Natural killer cell (primary cell): Measurements from ENCODE around the gene ATP2B2. TPM values are rescaled to one million over a fixed set of nuclear protein-coding genes. Genes with fewer than 3 reads are reported as not detected.

Experiments
- ATAC-seq, 3 donors: fragments of 150-1000 bp in 2 of 3; fragments of 200-7000 bp in 1 of 3; cut with Tn5 transposase; 1 replicate in 1 of 3; 2 replicates in 2 of 3; pipeline ENCODE4 v1.10.0; 2021; ENCODE audit warnings: mild to moderate bottlenecking in 2 of 3, moderate library complexity in 2 of 3
- DNase-seq, 2 donors: peaks; one replicate each; pipeline versions ENCODE4 v3.0.0 to v3.0.0-alpha.2; 2013 to 2021; ENCODE audit warnings: mixed read lengths in 1 of 2
- H3K27ac ChIP-seq: one replicate; pipeline ENCODE4 v1.5.1; 2013; ENCODE audit warnings: mild to moderate bottlenecking, low read length
- H3K27me3 ChIP-seq: one replicate; pipeline ENCODE4 v1.6.1; 2013; ENCODE audit warnings: low read length; ENCODE audit not compliant: control insufficient read depth, insufficient read depth
- H3K36me3 ChIP-seq: one replicate; pipeline ENCODE4 v1.6.1; 2013; ENCODE audit warnings: low read length; ENCODE audit not compliant: control insufficient read depth, insufficient read depth
- H3K4me1 ChIP-seq: one replicate; pipeline ENCODE4 v1.6.1; 2013; ENCODE audit warnings: low read length; ENCODE audit not compliant: control insufficient read depth, insufficient read depth
- H3K4me3 ChIP-seq: one replicate; pipeline ENCODE4 v1.5.1; 2013; ENCODE audit warnings: low read length
- H3K9me3 ChIP-seq: one replicate; pipeline ENCODE4 v1.6.1; 2013; ENCODE audit warnings: low read length; ENCODE audit not compliant: control insufficient read depth, insufficient read depth
- H3K27ac Mint-ChIP-seq, 2 donors: one replicate each; pipeline ENCODE4 v1.8.0; 2022; ENCODE audit warnings: mild to moderate bottlenecking in 2 of 2, mixed read lengths in 2 of 2, moderate library complexity in 1 of 2
- H3K27me3 Mint-ChIP-seq, 2 donors: one replicate each; pipeline ENCODE4 v1.8.0; 2022; ENCODE audit warnings: low read depth in 2 of 2, mixed read lengths in 2 of 2
- H3K36me3 Mint-ChIP-seq: one replicate; pipeline ENCODE4 v1.8.0; 2022; ENCODE audit warnings: mixed read lengths
- H3K4me1 Mint-ChIP-seq, 2 donors: one replicate each; pipeline ENCODE4 v1.8.0; 2022; ENCODE audit warnings: mixed read lengths in 2 of 2
- H3K4me3 Mint-ChIP-seq: one replicate; pipeline ENCODE4 v1.8.0; 2022; ENCODE audit warnings: mild to moderate bottlenecking, moderate library complexity, mixed read lengths
- H3K9me3 Mint-ChIP-seq, 2 donors: one replicate each; pipeline ENCODE4 v1.8.0; 2022; ENCODE audit warnings: mixed read lengths in 2 of 2
- WGBS: methylation state at CpG from one replicate; pipeline ENCODE4 v1.1.7; 2013; ENCODE audit warnings: missing lambda C conversion rate; ENCODE audit not compliant: insufficient coverage; 5-methylcytosine and 5-hydroxymethylcytosine counted together
- intact Hi-C: fragments of 100-400 bp; cut with micrococcal nuclease; formaldehyde crosslinking; loops from one replicate; pipeline ENCODE4 v1.14.2; 2022
- total RNA-seq, 4 donors: library from RNA; stranded (reverse); fragments of 120-200 nt in 1 of 4; gene quantifications; one replicate each; pipeline versions ENCODE4 v1.2.3 to v1.2.4, GENCODE V29; 2013 to 2022
- TF ChIP-seq, protein P1 (sequence below): fragments of 200-600 bp; IDR thresholded peaks from one replicate; pipeline ENCODE4 v1.8.0; 2022; ENCODE audit warnings: antibody characterized with exemption

Gene ATP2B2
- total RNA-seq, 3 donors from 2014 or later (not counting 1 experiment from before 2014, with no cell fraction given), result not detected

DNA sequence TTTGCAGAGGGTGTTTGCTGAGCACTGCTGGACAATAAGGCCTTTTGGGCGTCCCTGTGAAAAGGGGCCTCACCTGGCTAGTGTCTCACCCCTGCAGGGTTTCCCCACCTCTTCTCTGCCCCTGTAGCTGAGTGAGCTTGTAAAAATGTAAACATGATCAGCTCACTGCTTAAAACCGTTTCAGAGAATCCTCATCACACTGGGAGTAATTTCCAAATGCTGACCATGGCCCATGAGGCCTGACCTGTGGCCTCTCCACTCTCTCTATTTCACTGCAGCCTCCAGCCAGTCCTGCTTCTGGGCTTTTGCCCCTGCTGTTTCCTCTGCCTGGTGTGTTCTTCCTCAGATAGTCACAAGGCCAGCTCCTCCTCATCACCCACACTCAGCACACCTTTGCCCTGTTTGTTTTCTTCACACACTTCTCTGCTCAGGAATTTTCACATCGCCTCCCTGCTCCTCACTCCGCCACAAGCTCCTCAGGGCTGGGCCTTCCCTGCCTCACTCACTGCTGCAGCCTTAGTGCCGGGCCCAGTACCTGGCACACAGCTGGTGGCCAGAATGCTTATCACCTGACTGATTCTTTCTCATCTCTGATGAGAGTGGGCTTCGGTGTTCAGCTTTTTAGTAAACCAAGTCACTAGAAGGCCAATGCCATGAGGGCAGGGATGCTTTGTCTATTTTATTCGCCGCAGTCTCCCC, 105.2 kb downstream of the ATP2B2 start:
- no peaks in the 10 kb centered on the region for H3K27me3 ChIP-seq
- peaks cover 21% of the 10 kb centered on the region for H3K4me1 ChIP-seq
- H3K4me3 Mint-ChIP-seq, result no peak overlapping the region
- no peaks in the 10 kb centered on the region for H3K36me3 Mint-ChIP-seq
- ATAC-seq (no peak), DNase-seq (no peak)
- H3K27me3 Mint-ChIP-seq, result peaks cover 0 to 3% of the 10 kb centered on the region in 2 donors
- H3K27ac Mint-ChIP-seq, result no peak overlapping the region
- intact Hi-C loops, result no loop called here
- 89% methylated on average over 8 of the region's 8 CpGs for WGBS
- no peaks in the 10 kb centered on the region for H3K9me3 ChIP-seq
- no peak overlapping the region for H3K4me3 ChIP-seq
- no peaks in the 10 kb centered on the region for H3K9me3 Mint-ChIP-seq
- H3K4me1 Mint-ChIP-seq, result peaks cover 0 to 8% of the 10 kb centered on the region in 2 donors
- H3K27ac ChIP-seq, result no peak overlapping the region
- H3K36me3 ChIP-seq, result no peaks in the 10 kb centered on the region
- TF ChIP-seq, protein P1, sequence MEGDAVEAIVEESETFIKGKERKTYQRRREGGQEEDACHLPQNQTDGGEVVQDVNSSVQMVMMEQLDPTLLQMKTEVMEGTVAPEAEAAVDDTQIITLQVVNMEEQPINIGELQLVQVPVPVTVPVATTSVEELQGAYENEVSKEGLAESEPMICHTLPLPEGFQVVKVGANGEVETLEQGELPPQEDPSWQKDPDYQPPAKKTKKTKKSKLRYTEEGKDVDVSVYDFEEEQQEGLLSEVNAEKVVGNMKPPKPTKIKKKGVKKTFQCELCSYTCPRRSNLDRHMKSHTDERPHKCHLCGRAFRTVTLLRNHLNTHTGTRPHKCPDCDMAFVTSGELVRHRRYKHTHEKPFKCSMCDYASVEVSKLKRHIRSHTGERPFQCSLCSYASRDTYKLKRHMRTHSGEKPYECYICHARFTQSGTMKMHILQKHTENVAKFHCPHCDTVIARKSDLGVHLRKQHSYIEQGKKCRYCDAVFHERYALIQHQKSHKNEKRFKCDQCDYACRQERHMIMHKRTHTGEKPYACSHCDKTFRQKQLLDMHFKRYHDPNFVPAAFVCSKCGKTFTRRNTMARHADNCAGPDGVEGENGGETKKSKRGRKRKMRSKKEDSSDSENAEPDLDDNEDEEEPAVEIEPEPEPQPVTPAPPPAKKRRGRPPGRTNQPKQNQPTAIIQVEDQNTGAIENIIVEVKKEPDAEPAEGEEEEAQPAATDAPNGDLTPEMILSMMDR, result no peak

DNA sequence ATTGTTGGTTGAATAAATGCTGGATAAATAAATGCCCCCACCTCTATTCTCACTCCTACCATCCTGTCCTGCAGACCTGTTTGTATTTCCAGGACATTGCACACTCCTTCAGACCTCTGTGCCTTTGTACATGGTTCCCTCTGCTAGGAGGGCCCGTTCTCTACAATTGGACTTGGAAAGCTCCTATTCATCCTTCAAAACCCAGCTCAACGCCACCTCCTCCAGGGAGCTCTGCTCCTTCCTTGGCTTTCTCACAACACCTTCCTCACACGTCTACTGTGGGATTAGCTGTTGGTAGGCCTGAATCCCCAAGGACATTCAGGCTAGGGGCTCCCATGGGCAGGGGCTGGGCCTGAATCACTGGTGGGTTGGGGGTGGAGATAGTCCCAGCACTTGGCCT, 105.8 kb downstream of the ATP2B2 start:
- no peak overlapping the region for H3K4me3 ChIP-seq
- no peaks in the 10 kb centered on the region for H3K36me3 ChIP-seq
- Mint-ChIP-seq H3K36me3 (no peaks in the 10 kb centered on the region), H3K27ac (no peak overlapping the region), H3K27me3 (peaks cover 0 to 3% of the 10 kb centered on the region in 2 donors), H3K4me1 (peaks cover 0 to 10% of the 10 kb centered on the region in 2 donors), H3K4me3 (no peak overlapping the region), H3K9me3 (no peaks in the 10 kb centered on the region)
- DNase-seq (no peak), ATAC-seq (no peak)
- TF ChIP-seq, protein P1, result no peak
- no peaks in the 10 kb centered on the region for H3K27me3 ChIP-seq
- H3K27ac ChIP-seq, result no peak overlapping the region
- intact Hi-C loops, result no loop called here
- no peaks in the 10 kb centered on the region for H3K9me3 ChIP-seq
- WGBS, result 84% methylated on average over 3 of the region's 3 CpGs
- H3K4me1 ChIP-seq, result peaks cover 26% of the 10 kb centered on the region

DNA sequence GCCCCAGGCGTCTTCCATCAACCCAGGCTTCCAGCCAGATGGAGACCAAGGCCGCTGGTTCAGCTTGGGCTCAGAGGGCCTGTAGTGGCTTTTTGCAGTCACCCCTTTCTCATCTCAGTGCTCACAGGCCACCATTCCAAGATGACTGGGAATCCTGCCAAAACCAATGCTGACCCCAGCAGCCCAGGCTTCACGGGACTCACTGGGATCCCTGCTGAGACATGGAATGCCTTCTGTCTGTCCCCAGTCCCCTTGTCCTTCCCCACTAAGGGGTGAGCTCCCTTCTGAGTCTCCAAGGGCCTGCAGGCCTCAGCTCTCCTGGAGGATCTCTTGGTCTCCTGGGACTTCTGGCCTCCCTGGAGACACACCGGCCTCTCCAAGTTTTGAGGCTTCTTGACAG, 107.0 kb downstream of the ATP2B2 start:
- Mint-ChIP-seq H3K27me3 (peaks cover 0 to 3% of the 10 kb centered on the region in 2 donors), H3K4me1 (peaks cover 0 to 10% of the 10 kb centered on the region in 2 donors), H3K27ac (no peak overlapping the region), H3K9me3 (no peaks in the 10 kb centered on the region), H3K4me3 (no peak overlapping the region), H3K36me3 (no peaks in the 10 kb centered on the region)
- ATAC-seq, result no peak
- Histone ChIP-seq H3K27ac (no peak overlapping the region), H3K27me3 (no peaks in the 10 kb centered on the region), H3K36me3 (no peaks in the 10 kb centered on the region), H3K4me1 (peaks cover 26% of the 10 kb centered on the region), H3K4me3 (no peak overlapping the region), H3K9me3 (no peaks in the 10 kb centered on the region)
- TF ChIP-seq, protein P1, result no peak
- DNase-seq, result no peak
- 85% methylated on average over 4 of the region's 4 CpGs for WGBS
- intact Hi-C loops, result no loop called here

DNA sequence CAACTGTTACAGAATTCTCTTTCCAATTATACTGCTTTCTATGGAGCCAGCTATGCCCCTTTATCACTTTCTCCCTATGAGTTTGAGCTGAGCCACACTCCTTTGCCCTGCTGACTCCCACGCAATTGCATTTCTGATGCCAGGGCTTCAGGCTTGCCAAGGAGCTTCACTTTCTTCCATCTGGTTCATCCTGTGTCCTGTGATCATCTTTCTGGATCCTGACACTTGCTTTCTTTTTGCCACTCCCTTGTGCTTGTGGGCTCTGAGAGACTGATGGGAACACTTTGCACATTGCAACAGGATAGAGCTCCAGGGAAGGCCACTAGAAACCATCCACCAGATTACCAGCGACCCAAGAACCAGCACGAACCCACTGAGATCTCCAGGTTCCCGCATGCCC, 107.5 kb downstream of the ATP2B2 start:
- Mint-ChIP-seq H3K4me3 (no peak overlapping the region), H3K4me1 (peaks cover 0 to 10% of the 10 kb centered on the region in 2 donors), H3K36me3 (no peaks in the 10 kb centered on the region), H3K27me3 (peaks cover 0 to 3% of the 10 kb centered on the region in 2 donors), H3K9me3 (no peaks in the 10 kb centered on the region), H3K27ac (no peak overlapping the region)
- Histone ChIP-seq H3K4me3 (no peak overlapping the region), H3K27ac (no peak overlapping the region), H3K36me3 (no peaks in the 10 kb centered on the region), H3K27me3 (no peaks in the 10 kb centered on the region), H3K9me3 (no peaks in the 10 kb centered on the region), H3K4me1 (peaks cover 26% of the 10 kb centered on the region)
- intact Hi-C loops, result no loop called here
- ATAC-seq (no peak), DNase-seq (no peak)
- 92% methylated on average over 4 of the region's 4 CpGs for WGBS
- TF ChIP-seq, protein P1, result no peak
